ENCODE results near the gene CLSTN2.

Gene CLSTN2

GRCh38 chr3:140573011-140573410 is 638.0 kb downstream of the CLSTN2 start:
- DNase-seq: no peak

DNA sequence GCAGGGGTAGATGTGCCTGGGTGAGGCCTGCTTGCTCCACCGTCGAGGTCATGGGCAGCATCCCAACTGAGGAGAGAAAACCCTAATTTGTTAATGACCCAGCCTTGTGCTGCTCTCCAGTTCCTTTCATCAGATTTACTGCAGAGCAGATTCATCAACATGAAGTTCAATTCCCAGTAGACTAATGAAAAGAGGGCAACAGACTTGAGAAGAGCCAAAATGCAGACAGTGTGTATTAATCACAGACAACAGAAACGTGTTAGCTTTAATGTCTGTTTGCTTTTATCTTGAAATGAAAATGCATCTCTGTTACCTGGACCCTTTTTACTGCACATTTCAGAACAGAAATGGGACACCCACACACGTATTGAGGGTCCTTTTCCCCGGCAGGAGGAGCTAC is 639.4 kb downstream of the CLSTN2 start:
- DNase-seq: no peak

DNA sequence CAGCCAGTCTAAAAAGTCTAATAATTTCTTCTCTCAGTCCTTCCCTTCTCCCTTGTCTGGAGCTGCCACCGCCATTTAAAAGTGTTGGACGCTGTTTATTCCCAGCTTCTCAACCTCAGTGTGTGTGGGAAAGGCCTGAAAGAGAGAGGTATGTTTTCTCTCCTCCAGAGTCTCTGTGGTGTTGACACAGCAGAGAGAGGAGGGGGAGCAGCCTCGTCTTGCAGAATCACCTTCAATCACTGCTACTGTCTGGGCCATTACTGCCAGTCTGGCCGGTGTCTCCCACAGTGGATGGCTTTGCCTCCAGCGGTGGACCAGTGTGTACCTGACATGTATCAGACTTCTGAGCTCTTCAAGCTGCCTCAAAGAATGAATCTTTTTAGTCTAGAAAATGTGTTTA is 641.5 kb downstream of the CLSTN2 start:
- no peak for DNase-seq

DNA sequence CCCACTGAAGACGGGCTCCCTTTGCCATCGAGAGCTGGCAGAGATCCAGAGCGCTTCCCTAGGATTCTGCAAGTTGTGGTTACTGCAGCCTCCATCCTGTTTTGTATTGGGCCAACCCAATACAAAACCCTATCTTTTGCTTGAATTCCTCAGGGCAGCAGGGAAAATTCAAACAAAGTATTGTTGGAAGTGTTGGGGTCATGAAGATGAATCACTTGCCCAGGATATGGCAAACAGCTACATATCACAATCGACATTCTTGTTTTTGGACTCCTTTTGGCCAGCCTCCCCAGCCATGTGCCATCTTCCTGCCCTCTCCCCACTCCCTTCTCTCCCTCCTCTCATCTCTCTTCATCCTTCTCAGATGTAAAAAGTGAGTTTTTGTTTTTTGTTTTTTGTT is 642.9 kb downstream of the CLSTN2 start:
- no peak for DNase-seq

- no peak for DNase-seq
These were observed 644.3 kb downstream of the CLSTN2 start for GRCh38 chr3:140579260-140579659.

GRCh38 chr3:140580746-140581145 is 645.8 kb downstream of the CLSTN2 start:
- DNase-seq: no peak

GRCh38 chr3:140584549-140584948 is 649.6 kb downstream of the CLSTN2 start:
- DNase-seq: no peak

DNA sequence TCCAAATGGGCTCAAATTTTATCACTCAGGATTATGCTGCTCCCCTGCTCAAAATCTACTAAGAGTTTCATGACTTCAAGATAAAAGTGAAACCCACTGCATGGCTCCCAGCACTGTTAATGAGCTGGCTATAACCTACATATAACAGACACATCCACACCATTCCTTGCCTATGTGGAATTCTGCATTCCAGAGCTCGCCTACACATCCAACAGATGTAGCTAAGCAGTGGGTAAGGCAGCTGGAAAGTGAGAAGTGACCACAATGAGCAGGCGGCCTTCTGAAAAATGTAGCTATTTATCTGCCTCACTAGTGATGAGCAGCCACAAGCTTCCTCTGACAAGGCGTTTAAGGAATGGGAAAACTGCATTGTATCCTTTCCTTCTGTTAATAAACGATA is 650.8 kb downstream of the CLSTN2 start:
- DNase-seq: no peak

- DNase-seq: no peak
These were observed 651.3 kb downstream of the CLSTN2 start for GRCh38 chr3:140586311-140586710.

DNA sequence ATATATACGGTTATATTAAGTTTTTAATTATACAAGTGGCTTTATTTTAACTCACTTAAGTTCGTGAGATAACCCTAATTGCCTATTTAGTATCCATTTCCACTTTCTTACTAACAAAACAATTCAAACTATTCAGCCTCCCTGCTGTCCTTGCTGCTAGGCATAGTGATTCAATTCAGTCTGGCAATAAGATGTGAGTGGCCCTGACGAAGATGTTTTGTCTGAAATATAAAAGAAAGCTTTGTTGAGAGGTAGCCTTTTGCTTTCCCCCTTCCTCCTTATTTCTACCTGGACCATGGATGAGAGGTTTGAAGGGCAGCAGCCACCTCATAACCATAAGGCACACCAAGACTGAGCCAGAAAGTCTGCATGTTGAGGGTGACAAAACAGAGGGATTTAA is 653.6 kb downstream of the CLSTN2 start:
- no peak for DNase-seq

GRCh38 chr3:140593766-140594165 is 658.8 kb downstream of the CLSTN2 start:
- DNase-seq: no peak

- no peak for DNase-seq
These were observed 660.3 kb downstream of the CLSTN2 start for GRCh38 chr3:140595295-140595694.

DNA sequence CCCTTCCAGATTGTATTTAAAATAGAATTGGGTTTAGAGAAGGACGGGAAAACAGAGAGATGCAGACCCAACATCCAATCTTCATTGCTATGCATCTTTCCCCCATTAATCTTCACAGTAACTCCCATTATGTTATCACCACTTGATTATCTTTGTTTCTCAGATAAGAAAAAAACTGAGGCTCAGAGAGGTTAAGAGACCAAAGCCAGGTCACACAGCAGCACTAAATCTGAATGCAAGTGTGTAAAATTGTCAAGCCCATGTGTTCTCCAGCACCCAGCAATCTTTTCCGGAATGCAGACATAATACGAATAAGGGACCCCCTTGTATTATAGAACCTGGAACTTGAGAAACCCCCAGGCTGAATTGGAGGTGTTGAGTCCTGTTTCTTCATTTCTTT is 662.4 kb downstream of the CLSTN2 start:
- DNase-seq: no peak

GRCh38 chr3:140597792-140598191 is 662.8 kb downstream of the CLSTN2 start:
- no peak for DNase-seq

DNA sequence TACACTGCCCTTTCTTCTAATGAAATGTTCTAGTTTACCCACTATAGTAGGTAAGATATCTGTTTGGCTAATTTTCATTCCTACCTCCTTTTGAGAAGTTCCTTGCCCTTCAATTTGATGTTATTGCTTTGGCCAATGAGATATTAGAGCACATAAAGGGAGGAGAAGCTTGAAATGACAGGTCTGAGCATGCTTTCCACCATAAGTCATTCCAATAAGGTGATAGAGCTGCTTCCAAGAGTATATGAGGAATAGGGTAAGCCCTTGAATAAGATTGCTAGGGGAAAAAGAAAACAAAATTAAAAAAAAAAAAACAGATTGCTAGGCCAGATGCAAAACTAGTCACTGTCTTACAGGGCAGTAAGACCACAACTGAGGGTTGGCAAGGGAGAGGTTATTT is 664.0 kb downstream of the CLSTN2 start:
- DNase-seq: no peak

- no peak for DNase-seq
These were observed 664.5 kb downstream of the CLSTN2 start for GRCh38 chr3:140599496-140599895.

DNA sequence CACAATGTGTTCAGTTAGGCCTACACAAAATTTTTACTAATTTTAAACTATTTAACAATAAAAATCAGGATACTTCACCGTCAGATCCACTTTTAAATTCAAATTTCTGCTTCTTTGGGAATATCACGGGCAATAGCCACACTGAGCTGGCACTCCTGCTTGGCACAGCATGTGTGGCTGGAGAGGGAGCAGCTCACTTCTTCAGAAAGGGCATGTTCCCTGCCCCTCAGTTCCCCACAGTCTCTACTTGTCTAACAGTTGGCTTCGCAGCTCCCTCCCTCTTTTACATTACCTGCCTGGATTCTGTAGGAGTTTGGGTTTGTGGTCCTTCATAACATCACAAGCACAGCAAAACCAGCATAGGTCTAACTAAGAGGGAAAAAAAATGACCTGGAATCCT is 666.9 kb downstream of the CLSTN2 start:
- no peak for DNase-seq

GRCh38 chr3:140602781-140603180 is 667.8 kb downstream of the CLSTN2 start:
- no peak for DNase-seq

DNA sequence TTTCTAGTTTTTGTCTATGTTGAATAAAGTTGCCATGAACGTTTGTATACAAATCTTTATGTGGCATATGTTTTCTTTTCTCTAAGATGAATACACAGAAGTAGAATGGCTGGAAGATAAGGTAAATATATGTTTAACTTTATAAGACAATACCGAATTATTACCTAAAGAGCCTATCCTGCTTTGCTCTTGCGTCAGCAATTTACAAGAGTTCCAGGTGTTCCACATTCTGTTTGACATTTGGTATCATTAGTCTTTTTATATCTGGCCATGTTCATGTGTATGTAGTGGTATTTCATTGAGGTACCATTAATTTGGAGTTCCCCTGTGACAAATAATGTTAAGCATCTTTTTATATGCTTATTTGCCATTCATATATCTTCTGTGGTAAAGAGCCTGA is 668.8 kb downstream of the CLSTN2 start:
- no peak for DNase-seq

GRCh38 chr3:140610544-140610943 is 675.6 kb downstream of the CLSTN2 start:
- DNase-seq: no peak

DNA sequence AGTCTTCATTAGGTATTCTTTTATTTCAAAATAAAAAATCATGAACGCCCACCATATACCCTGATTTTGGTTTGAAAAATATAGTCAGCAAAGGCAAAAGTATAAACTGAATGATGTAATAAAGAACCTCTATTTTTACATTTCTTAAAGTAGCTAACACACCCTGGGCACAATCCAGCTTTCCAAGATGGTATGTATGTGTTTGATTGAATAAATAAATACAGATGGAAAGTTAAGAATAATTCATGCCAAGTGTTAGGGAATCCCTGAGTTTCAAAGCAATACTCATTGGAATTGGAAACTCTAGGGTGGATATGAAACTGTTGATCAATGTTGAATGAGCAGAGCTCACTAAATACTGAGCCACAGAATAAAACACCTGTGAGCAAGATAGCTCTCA is 679.0 kb downstream of the CLSTN2 start:
- no peak for DNase-seq

GRCh38 chr3:140617135-140617534 is 682.1 kb downstream of the CLSTN2 start:
- DNase-seq: no peak

GRCh38 chr3:140626856-140627255 is 691.9 kb downstream of the CLSTN2 start:
- no peak for DNase-seq
